Transverse colon (tissue), 4 donors: ENCODE results near the gene ZNF33B. TPM values are rescaled to one million over a fixed set of nuclear protein-coding genes. Genes with fewer than 3 reads are reported as not detected.

Experiments used
- DNase-seq: peaks from one replicate; pipeline ENCODE4 v3.0.0-alpha.2; 2019
- H3K27ac ChIP-seq, 4 donors: fragments of 200-600 bp; sonication (generic); 2 replicates each; pipeline ENCODE4 v1.5.1; 2016 to 2018; ENCODE audit warnings: inconsistent platforms in 4 of 4
- H3K27me3 ChIP-seq: fragments of 200-600 bp; sonication (generic); 2 replicates; pipeline ENCODE4 v1.5.1; 2017; ENCODE audit warnings: inconsistent platforms
- H3K36me3 ChIP-seq, 4 donors: fragments of 200-600 bp; sonication (generic); 2 replicates each; pipeline ENCODE4 v1.5.1; 2017 to 2019; ENCODE audit warnings: inconsistent platforms in 4 of 4
- H3K4me1 ChIP-seq, 4 donors: fragments of 200-600 bp; sonication (generic); 2 replicates each; pipeline ENCODE4 v1.5.1; 2017 to 2020; ENCODE audit warnings: inconsistent platforms in 4 of 4
- H3K4me3 ChIP-seq, 4 donors: fragments of 200-600 bp; sonication (generic); 1 replicate in 1 of 4; 2 replicates in 3 of 4; pipeline versions ENCODE4 v1.5.1 to v1.6.1; 2017 to 2019; ENCODE audit warnings: inconsistent platforms in 4 of 4
- H3K9me3 ChIP-seq, 2 donors: fragments of 200-600 bp; sonication (generic); 2 replicates each; pipeline ENCODE4 v1.5.1; 2017 to 2019; ENCODE audit warnings: inconsistent platforms in 2 of 2
- EP300 ChIP-seq: sonication (generic); formaldehyde crosslinking; IDR thresholded peaks from one replicate; pipeline ENCODE4 v1.6.1; 2017; ENCODE audit warnings: antibody characterized with exemption, low read depth
- POLR2A ChIP-seq: fragments of 450-650 bp; IDR thresholded peaks from one replicate; pipeline ENCODE4 v1.6.1; 2016; ENCODE audit warnings: antibody characterized with exemption, mild to moderate bottlenecking, moderate library complexity
- POLR2AphosphoS5 ChIP-seq, 3 donors: sonication (generic); formaldehyde crosslinking; IDR thresholded peaks; one replicate each; pipeline ENCODE4 v1.6.1; 2016; ENCODE audit warnings: antibody characterized with exemption in 3 of 3
- WGBS, 2 donors: methylation state at CpG; one replicate each; pipeline ENCODE4 v1.1.5; 2018; ENCODE audit warnings: low coverage in 1 of 2; 5-methylcytosine and 5-hydroxymethylcytosine counted together
- in situ Hi-C, 4 donors: fragments of 200-750 bp; cut with MboI; loops; one replicate each; pipeline versions ENCODE4 v1.15.0 to v1.15.1; 2017; ENCODE audit warnings: low sequenced_read_pairs in 3 of 4, low pct_ligation_motif_present in 1 of 4, low pct_unique_long_range_greater_than_20kb in 1 of 4
- intact Hi-C: fragments of 100-400 bp; cut with DNase I; formaldehyde crosslinking; loops from one replicate; pipeline ENCODE4 v1.15.1; 2023; ENCODE audit warnings: low total_unique reads
- total RNA-seq, 4 donors: library from RNA; depleted of rRNA; stranded (reverse); fragments of >200 nt; gene quantifications; one replicate each; pipeline ENCODE4 v1.1.0, GENCODE V29; 2016
- TF ChIP-seq, protein P1 (sequence below), 5 experiments: fragments of 200-600 bp in 3 of 5; fragments of 450-650 bp in 2 of 5; sonication (generic) in 3 of 5; IDR thresholded peaks; 1 replicate in 2 of 5; 2 replicates in 3 of 5; pipeline ENCODE4 v1.5.1; 2016 to 2017; ENCODE audit warnings: antibody characterized with exemption in 5 of 5, inconsistent platforms in 3 of 5, mild to moderate bottlenecking in 2 of 5, moderate library complexity in 1 of 5

The ZNF33B gene
- total RNA-seq, 4 donors from 2014 or later = 4.1 to 20.3 (median 12.9) TPM

DNA sequence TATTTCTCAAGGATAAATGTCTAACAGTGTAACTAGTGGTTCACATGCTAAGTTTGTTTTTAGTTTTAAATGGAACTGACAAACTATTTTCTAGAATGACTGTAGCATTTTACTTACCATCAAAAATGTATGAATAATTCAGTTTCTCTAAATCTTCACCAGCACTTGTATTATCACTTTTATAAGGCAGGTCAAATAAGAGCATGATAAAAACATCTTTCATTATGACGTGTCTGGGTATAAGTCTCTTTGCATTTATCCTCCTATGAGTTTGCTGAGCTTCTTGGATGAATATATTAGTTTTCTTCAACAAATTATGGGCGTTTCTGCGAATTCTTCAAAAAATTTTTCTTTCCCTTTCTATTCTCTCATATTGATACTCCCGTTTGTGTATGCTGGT is 19.9 kb downstream of the ZNF33B start:
- WGBS, 2 donors = 87 to 97% methylated on average over 4 of the region's 4 CpGs
- peaks cover 0 to 7% (median 3%) of the 10 kb centered on the region in 4 donors for H3K4me1 ChIP-seq
- peaks cover 0 to 10% (median 0%) of the 10 kb centered on the region in 4 donors for H3K36me3 ChIP-seq
- no peak for DNase-seq
- TF ChIP-seq, protein P1, sequence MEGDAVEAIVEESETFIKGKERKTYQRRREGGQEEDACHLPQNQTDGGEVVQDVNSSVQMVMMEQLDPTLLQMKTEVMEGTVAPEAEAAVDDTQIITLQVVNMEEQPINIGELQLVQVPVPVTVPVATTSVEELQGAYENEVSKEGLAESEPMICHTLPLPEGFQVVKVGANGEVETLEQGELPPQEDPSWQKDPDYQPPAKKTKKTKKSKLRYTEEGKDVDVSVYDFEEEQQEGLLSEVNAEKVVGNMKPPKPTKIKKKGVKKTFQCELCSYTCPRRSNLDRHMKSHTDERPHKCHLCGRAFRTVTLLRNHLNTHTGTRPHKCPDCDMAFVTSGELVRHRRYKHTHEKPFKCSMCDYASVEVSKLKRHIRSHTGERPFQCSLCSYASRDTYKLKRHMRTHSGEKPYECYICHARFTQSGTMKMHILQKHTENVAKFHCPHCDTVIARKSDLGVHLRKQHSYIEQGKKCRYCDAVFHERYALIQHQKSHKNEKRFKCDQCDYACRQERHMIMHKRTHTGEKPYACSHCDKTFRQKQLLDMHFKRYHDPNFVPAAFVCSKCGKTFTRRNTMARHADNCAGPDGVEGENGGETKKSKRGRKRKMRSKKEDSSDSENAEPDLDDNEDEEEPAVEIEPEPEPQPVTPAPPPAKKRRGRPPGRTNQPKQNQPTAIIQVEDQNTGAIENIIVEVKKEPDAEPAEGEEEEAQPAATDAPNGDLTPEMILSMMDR (IDR thresholded peaks at IDR 0.05) = no peak
- TF ChIP-seq POLR2A = no peak
- no peak for TF ChIP-seq EP300
- H3K9me3 ChIP-seq = no peaks in the 10 kb centered on the region
- H3K27me3 ChIP-seq = no peaks in the 10 kb centered on the region
- H3K4me3 ChIP-seq = no peak overlapping the region
- no peak overlapping the region for H3K27ac ChIP-seq
- in situ Hi-C loops (no loop called here), intact Hi-C loops (no loop called here)

DNA sequence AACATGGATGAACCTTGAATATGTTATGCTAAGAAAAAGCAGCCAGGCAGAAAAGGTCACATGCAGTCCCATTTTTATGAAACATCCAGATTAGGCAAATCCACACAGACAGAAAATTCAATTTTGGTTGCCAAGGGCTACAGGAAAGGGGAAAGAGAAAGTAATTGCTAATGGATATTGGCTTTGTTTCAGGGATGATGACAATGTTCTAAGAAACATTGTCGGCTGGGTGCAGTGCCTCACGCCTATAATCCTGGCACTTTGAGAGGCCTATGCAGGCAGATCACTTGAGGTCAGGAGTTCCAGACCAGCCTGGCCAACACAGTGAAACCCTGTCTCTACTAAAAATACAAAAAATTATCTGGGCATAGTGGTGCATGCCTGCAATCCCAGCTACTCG is 23.0 kb downstream of the ZNF33B start:
- no peak for TF ChIP-seq POLR2AphosphoS5 (IDR thresholded peaks at IDR 0.05)
- TF ChIP-seq, protein P1 (IDR thresholded peaks at IDR 0.05) = no peak
- TF ChIP-seq EP300 = no peak
- no peak for TF ChIP-seq POLR2A
- in situ Hi-C loops (no loop called here), intact Hi-C loops (no loop called here)
- H3K4me3 ChIP-seq = no peak overlapping the region
- DNase-seq = no peak
- no peaks in the 10 kb centered on the region for H3K27me3 ChIP-seq
- H3K9me3 ChIP-seq = no peaks in the 10 kb centered on the region
- 65 to 88% methylated on average over 2 to 3 of the region's 3 CpGs for WGBS, 2 donors
- peaks cover 0 to 7% (median 3%) of the 10 kb centered on the region in 4 donors for H3K4me1 ChIP-seq
- no peak overlapping the region for H3K27ac ChIP-seq
- peaks cover 0 to 21% (median 6%) of the 10 kb centered on the region in 4 donors for H3K36me3 ChIP-seq

DNA sequence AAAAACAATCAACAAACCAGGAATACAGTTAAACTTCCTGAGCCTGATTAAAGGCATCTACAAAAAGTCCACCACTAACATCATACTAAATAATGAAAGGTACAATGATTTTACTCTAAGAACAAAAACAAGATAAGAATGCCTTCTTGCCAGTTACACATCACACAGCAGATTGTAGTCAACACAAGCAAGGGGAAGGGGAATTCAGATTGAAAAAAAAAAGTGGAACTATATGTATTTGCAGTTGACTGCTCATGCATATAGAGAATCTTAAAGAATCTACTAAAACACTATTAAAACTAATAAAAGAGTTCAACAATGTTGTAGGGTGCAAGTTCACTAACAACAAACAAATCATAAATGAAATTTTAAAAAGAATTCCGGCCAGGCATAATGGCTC is 28.5 kb downstream of the ZNF33B start:
- DNase-seq = no peak
- Histone ChIP-seq H3K9me3 (no peaks in the 10 kb centered on the region), H3K4me1 (no peaks in the 10 kb centered on the region), H3K27ac (no peak overlapping the region), H3K36me3 (peaks cover 0 to 60% (median 6%) of the 10 kb centered on the region in 4 donors), H3K4me3 (no peak overlapping the region), H3K27me3 (no peaks in the 10 kb centered on the region)
- intact Hi-C loops = no loop called here
- TF ChIP-seq, protein P1 (IDR thresholded peaks at IDR 0.05) = no peak
- TF ChIP-seq POLR2AphosphoS5 (IDR thresholded peaks at IDR 0.05) = no peak
- TF ChIP-seq POLR2A = no peak
- no peak for TF ChIP-seq EP300
- in situ Hi-C loops = no loop called here
- 80 to 95% methylated on average over 1 of the region's 1 CpG for WGBS, 2 donors

DNA sequence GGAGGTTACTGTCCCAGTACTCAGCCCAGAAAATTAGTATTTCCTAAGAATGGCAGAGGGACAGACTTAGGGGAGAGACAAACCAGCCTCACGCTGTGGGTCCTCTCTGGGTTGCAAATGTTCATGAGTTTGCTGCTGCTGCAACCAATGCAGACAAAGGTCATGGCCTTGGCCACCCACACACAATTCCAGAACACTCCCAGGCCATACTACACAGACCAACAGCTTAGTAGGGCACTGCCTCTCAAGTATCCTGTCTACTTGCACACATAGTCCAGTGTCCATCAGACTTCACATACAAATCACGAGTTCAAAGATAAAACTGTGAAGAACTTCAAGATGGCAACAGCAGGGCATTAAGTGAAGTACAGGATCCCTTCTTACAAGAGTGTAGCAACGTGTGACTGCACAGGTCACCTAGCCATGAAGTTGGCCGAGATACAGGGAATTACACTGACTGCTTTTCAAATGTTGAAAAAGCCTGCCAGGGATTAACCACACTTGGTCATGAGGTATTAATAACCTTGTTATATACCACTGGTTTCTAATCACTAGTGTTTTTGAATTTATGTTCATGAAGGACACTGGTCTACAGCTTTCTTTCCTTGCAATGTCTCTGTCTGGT is 40.0 kb downstream of the ZNF33B start:
- H3K36me3 ChIP-seq = peaks cover 0 to 66% (median 14%) of the 10 kb centered on the region in 4 donors
- 98% methylated on average over 4 of the region's 4 CpGs; no CpG with 5 or more reads in 1 of the 2 donors for WGBS, 2 donors

DNA sequence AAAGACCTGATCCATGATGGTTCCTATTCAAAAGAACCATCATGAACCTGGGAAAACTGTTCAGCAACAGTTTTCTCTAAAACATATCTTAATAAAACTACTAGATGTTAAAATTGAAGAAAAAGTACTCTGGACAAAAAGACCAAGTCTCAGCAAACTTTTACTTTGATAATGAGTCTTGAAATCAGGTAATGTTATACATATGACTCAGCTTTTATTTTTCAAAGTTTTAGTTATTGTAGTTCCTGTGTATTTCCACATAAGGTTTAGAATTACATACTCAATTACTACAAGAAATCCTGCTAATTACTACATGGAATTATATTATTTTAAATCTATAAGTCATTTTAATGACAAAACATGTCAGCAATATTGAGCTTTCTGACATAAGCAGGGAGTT is 42.2 kb downstream of the ZNF33B start:
- no peaks in the 10 kb centered on the region for H3K4me1 ChIP-seq
- in situ Hi-C loops (no loop called here), intact Hi-C loops (no loop called here)
- peaks cover 0 to 74% (median 22%) of the 10 kb centered on the region in 4 donors for H3K36me3 ChIP-seq
- no peak overlapping the region for H3K27ac ChIP-seq
- TF ChIP-seq POLR2AphosphoS5 (IDR thresholded peaks at IDR 0.05) (no peak), POLR2A (no peak)
- no peak for DNase-seq
- H3K4me3 ChIP-seq = no peak overlapping the region
- no peaks in the 10 kb centered on the region for H3K27me3 ChIP-seq
- H3K9me3 ChIP-seq = peaks cover 46 to 50% of the 10 kb centered on the region in 2 donors

More for the DNA sequence above, 40.0 kb downstream of the ZNF33B start:
- Histone ChIP-seq H3K27ac (no peak overlapping the region), H3K4me3 (no peak overlapping the region), H3K9me3 (peaks cover 30 to 34% of the 10 kb centered on the region in 2 donors), H3K27me3 (no peaks in the 10 kb centered on the region), H3K4me1 (no peaks in the 10 kb centered on the region)
- no peak for DNase-seq
- TF ChIP-seq POLR2A (no peak), POLR2AphosphoS5 (IDR thresholded peaks at IDR 0.05) (no peak)
- in situ Hi-C loops = no loop called here
- intact Hi-C loops = no loop called here
